Neural progenitor cell (in vitro differentiated cells): ENCODE measurements around the gene RAPGEF4. TPM values are rescaled to one million over a fixed set of nuclear protein-coding genes. Genes with fewer than 3 reads are reported as not detected.

Experiments
- DNase-seq: peaks from one replicate; pipeline ENCODE4 v3.0.0-alpha.2; 2016; ENCODE audit warnings: low spot score
- H2AFZ ChIP-seq: fragments of 200-600 bp; sonication (generic); replicated peaks from 2 replicates; pipeline ENCODE4 v1.6.1; 2016; ENCODE audit warnings: antibody characterized with exemption
- H3F3A ChIP-seq: fragments of 200-600 bp; sonication (generic); 2 replicates; pipeline ENCODE4 v1.6.1; 2016; ENCODE audit warnings: antibody characterized with exemption, low read depth
- H3K27ac ChIP-seq: fragments of 200-600 bp; sonication (generic); 2 replicates; pipeline ENCODE4 v1.5.1; 2016; ENCODE audit warnings: mild to moderate bottlenecking
- H3K27me3 ChIP-seq: fragments of 200-600 bp; sonication (generic); 2 replicates; pipeline ENCODE4 v1.6.1; 2016; ENCODE audit warnings: mild to moderate bottlenecking, moderate library complexity
- H3K36me3 ChIP-seq: fragments of 200-600 bp; sonication (generic); 2 replicates; pipeline ENCODE4 v1.5.1; 2016
- H3K4me1 ChIP-seq: fragments of 200-600 bp; sonication (generic); 2 replicates; pipeline ENCODE4 v1.6.1; 2016; ENCODE audit warnings: mixed run types
- H3K4me2 ChIP-seq: fragments of 200-600 bp; sonication (generic); 2 replicates; pipeline ENCODE4 v1.6.1; 2016
- H3K4me3 ChIP-seq: fragments of 200-600 bp; sonication (generic); 2 replicates; pipeline ENCODE4 v1.5.1; 2016
- H3K79me2 ChIP-seq: fragments of 200-600 bp; sonication (generic); 2 replicates; pipeline ENCODE4 v1.6.1; 2016; ENCODE audit warnings: low read depth
- H3K9ac ChIP-seq: fragments of 200-600 bp; sonication (generic); 2 replicates; pipeline ENCODE4 v1.6.1; 2016
- H3K9me3 ChIP-seq: fragments of 200-600 bp; sonication (generic); 2 replicates; pipeline ENCODE4 v1.5.1; 2016; ENCODE audit warnings: low read depth
- H4K20me1 ChIP-seq: fragments of 200-600 bp; sonication (generic); 2 replicates; pipeline ENCODE4 v1.6.1; 2016; ENCODE audit warnings: low read depth
- H3K27ac Mint-ChIP-seq: 3 replicates; pipeline ENCODE4 v1.8.0; 2021; ENCODE audit warnings: mixed read lengths
- H3K27me3 Mint-ChIP-seq: 2 replicates; pipeline ENCODE4 v1.8.0; 2022; ENCODE audit warnings: low read depth, mild to moderate bottlenecking, inconsistent platforms, moderate library complexity, mixed read lengths; ENCODE audit not compliant: insufficient read depth
- H3K36me3 Mint-ChIP-seq: 3 replicates; pipeline ENCODE4 v1.8.0; 2021; ENCODE audit warnings: mixed read lengths
- H3K4me1 Mint-ChIP-seq: 3 replicates; pipeline ENCODE4 v1.8.0; 2021; ENCODE audit warnings: mixed read lengths
- H3K4me3 Mint-ChIP-seq: 3 replicates; pipeline ENCODE4 v1.8.0; 2021; ENCODE audit warnings: mild to moderate bottlenecking, moderate library complexity, mixed read lengths
- H3K9me3 Mint-ChIP-seq: 3 replicates; pipeline ENCODE4 v1.8.0; 2020; ENCODE audit warnings: mixed read lengths
- EZH2 ChIP-seq: fragments of 200-600 bp; sonication (generic); IDR thresholded peaks from 2 replicates; pipeline ENCODE4 v1.6.1; 2017; ENCODE audit warnings: antibody characterized with exemption, mild to moderate bottlenecking, moderate library complexity
- EZH2phosphoT487 ChIP-seq: fragments of 200-600 bp; sonication (generic); IDR thresholded peaks from 2 replicates; pipeline ENCODE4 v1.6.1; 2017; ENCODE audit warnings: antibody characterized with exemption
- total RNA-seq: library from RNA; depleted of rRNA; stranded (reverse); fragments of >200 nt; gene quantifications from 2 replicates; pipeline ENCODE4 v1.2.3, GENCODE V29; 2015; ENCODE audit warnings: low replicate concordance
- TF ChIP-seq, protein P1 (sequence below): fragments of 200-600 bp; sonication (generic); IDR thresholded peaks from 2 replicates; pipeline ENCODE4 v1.5.1; 2017; ENCODE audit warnings: antibody characterized with exemption, mild to moderate bottlenecking

Gene RAPGEF4
- total RNA-seq, 1 donor from 2014 or later = 1.8 TPM

GRCh38 chr2:172949522-172949921, 213.9 kb downstream of the RAPGEF4 start:
- H3K9me3 Mint-ChIP-seq = no peaks in the 10 kb centered on the region
- H3K27me3 ChIP-seq = no peaks in the 10 kb centered on the region

GRCh38 chr2:172950565-172950964, 214.9 kb downstream of the RAPGEF4 start:
- TF ChIP-seq EZH2 (no peak), EZH2phosphoT487 (no peak)
- TF ChIP-seq, protein P1, sequence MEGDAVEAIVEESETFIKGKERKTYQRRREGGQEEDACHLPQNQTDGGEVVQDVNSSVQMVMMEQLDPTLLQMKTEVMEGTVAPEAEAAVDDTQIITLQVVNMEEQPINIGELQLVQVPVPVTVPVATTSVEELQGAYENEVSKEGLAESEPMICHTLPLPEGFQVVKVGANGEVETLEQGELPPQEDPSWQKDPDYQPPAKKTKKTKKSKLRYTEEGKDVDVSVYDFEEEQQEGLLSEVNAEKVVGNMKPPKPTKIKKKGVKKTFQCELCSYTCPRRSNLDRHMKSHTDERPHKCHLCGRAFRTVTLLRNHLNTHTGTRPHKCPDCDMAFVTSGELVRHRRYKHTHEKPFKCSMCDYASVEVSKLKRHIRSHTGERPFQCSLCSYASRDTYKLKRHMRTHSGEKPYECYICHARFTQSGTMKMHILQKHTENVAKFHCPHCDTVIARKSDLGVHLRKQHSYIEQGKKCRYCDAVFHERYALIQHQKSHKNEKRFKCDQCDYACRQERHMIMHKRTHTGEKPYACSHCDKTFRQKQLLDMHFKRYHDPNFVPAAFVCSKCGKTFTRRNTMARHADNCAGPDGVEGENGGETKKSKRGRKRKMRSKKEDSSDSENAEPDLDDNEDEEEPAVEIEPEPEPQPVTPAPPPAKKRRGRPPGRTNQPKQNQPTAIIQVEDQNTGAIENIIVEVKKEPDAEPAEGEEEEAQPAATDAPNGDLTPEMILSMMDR = no peak
- Histone ChIP-seq H4K20me1 (no peaks in the 10 kb centered on the region), H3K4me3 (no peak overlapping the region), H3K9ac (no peak overlapping the region), H3K36me3 (no peaks in the 10 kb centered on the region), H3F3A (no peaks in the 10 kb centered on the region), H3K27ac (no peak overlapping the region), H3K27me3 (no peaks in the 10 kb centered on the region), H2AFZ (no peak overlapping the region), H3K4me1 (peaks cover 5% of the 10 kb centered on the region), H3K4me2 (no peak overlapping the region), H3K9me3 (no peaks in the 10 kb centered on the region), H3K79me2 (no peaks in the 10 kb centered on the region)
- no peak for DNase-seq
- H3K4me1 Mint-ChIP-seq = no peaks in the 10 kb centered on the region
- no peaks in the 10 kb centered on the region for H3K9me3 Mint-ChIP-seq
- H3K27me3 Mint-ChIP-seq = peaks cover 2% of the 10 kb centered on the region
- no peak overlapping the region for H3K4me3 Mint-ChIP-seq
- no peaks in the 10 kb centered on the region for H3K36me3 Mint-ChIP-seq
- H3K27ac Mint-ChIP-seq = no peak overlapping the region

More at GRCh38 chr2:172949522-172949921, 213.9 kb downstream of the RAPGEF4 start:
- H3K36me3 Mint-ChIP-seq = no peaks in the 10 kb centered on the region
- no peak for DNase-seq
- no peaks in the 10 kb centered on the region for H4K20me1 ChIP-seq
- no peak overlapping the region for H3K4me3 ChIP-seq
- no peaks in the 10 kb centered on the region for H3K36me3 ChIP-seq
- H3K4me3 Mint-ChIP-seq = no peak overlapping the region
- TF ChIP-seq, protein P1 = no peak
- no peak for TF ChIP-seq EZH2
- no peak for TF ChIP-seq EZH2phosphoT487
- H3K4me1 ChIP-seq = no peaks in the 10 kb centered on the region
- H3K79me2 ChIP-seq = no peaks in the 10 kb centered on the region
- H3K9me3 ChIP-seq = no peaks in the 10 kb centered on the region
- H3K9ac ChIP-seq = no peak overlapping the region
- no peak overlapping the region for H3K27ac ChIP-seq
- no peaks in the 10 kb centered on the region for H3K4me1 Mint-ChIP-seq
- H3K4me2 ChIP-seq = no peak overlapping the region
- H2AFZ ChIP-seq = no peak overlapping the region
- H3F3A ChIP-seq = no peaks in the 10 kb centered on the region
- peaks cover 2% of the 10 kb centered on the region for H3K27me3 Mint-ChIP-seq
- no peak overlapping the region for H3K27ac Mint-ChIP-seq

DNA sequence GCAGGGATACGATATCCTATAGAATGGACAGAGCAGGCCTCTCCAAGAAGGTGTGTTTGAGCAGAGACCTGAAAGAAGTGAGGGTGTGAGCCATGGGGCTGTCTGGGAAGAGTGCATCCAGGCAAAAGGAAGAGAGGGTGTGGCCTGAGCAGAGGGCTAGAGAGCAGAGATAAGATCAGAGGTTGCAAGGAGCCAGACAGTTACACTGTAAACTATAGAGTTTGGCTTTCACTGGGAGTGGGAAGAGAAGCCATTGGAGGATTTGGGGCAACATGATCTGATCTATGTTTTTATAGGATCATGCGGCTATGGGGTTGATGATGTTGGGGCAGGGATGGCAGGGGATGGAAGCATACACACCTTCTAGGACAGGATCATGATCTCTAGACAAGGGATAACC, 215.9 kb downstream of the RAPGEF4 start:
- Histone ChIP-seq H3K4me2 (no peak overlapping the region), H3K9ac (no peak overlapping the region), H3K27me3 (no peaks in the 10 kb centered on the region), H3K4me3 (no peak overlapping the region), H3K4me1 (peaks cover 5% of the 10 kb centered on the region), H3K36me3 (no peaks in the 10 kb centered on the region), H3K27ac (no peak overlapping the region), H2AFZ (no peak overlapping the region), H3F3A (no peaks in the 10 kb centered on the region), H3K9me3 (no peaks in the 10 kb centered on the region), H3K79me2 (no peaks in the 10 kb centered on the region), H4K20me1 (no peaks in the 10 kb centered on the region)
- no peaks in the 10 kb centered on the region for H3K9me3 Mint-ChIP-seq
- H3K4me1 Mint-ChIP-seq = no peaks in the 10 kb centered on the region
- no peak overlapping the region for H3K27ac Mint-ChIP-seq
- peaks cover under 1% of the 10 kb centered on the region for H3K27me3 Mint-ChIP-seq
- no peaks in the 10 kb centered on the region for H3K36me3 Mint-ChIP-seq
- no peak for TF ChIP-seq EZH2phosphoT487
- no peak for TF ChIP-seq EZH2
- TF ChIP-seq, protein P1 = no peak
- DNase-seq = no peak
- H3K4me3 Mint-ChIP-seq = no peak overlapping the region
